Measurements from ENCODE around the gene SLC49A3.

- TF ChIP-seq POLR2A (IDR thresholded peaks at IDR 0.05; ENCODE audit: low read length) (no peak), GATA1 (IDR thresholded peaks at IDR 0.05; ENCODE audit: low read depth, low read length) (no peak)
These were observed 35.7 kb downstream of the SLC49A3 start for GRCh38 chr4:653080-653821.

Data from erythroblast (primary cell).